Measurements from ENCODE around the gene DGAT2L6. TPM values are rescaled to one million over a fixed set of nuclear protein-coding genes. Genes with fewer than 3 reads are reported as not detected.

DGAT2L6 gene
- total RNA-seq = not detected in 2 replicates

DNA sequence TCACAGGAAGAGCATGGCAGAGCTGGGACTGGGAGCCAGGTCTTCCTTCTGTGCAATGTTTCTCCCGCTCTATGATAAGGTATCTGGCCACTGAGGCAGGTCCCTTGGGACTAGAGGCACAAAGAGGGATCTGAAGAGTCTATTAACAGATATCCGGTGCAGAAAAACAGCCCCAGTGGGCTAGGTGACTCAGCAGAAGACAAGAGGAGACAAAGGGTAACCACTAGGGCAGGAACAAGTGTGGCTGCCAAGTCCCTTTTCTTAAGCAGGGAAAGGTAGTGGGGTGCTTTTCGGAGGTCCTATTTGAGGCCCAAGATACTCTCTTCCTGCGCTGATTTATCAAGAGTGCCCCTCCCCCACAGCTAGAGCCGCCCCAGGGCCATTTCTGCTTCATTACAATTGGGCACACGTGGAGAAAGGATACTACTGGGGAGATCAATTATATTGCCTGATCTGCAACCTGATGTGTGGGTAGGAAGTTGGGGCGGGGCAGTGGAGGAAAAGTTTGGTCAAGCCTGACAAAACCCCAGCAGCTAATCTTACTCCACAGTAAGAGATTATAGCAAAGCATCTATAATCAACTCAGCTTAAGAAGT is at the start of gene DGAT2L6:
DGAT2L6 (plus strand) TSS at position 546 of the 596 bp plus-strand sequence. CDS start 100 bp downstream, outside the sequence.

GRCh38 chrX:70133303-70134115 is 43.8 kb upstream of the DGAT2L6 start, which contains the start of gene IGBP1:
TSS of gene IGBP1 (plus strand) at chrX:70133447. CDS start at chrX:70133948, 501 bp downstream.

GRCh38 chrX:70234355-70234754 is 57.1 kb downstream of the DGAT2L6 start, which contains the start of gene AWAT1:
TSS of gene AWAT1 (plus strand) at chrX:70234655. CDS start at chrX:70234696, 41 bp downstream.

Small RNA genes lying within 50 kb of the gene (small RNA-seq; reads per million reads assigned to genes)
- 0.08 reads per million for gene RNA5SP507

Other genes with a start within 250 kb of the DGAT2L6 start
- under 0.01 and 0.19 TPM in 2 replicates for gene AWAT2, start 127.5 kb upstream of the DGAT2L6 start, total RNA-seq
- gene OTUD6A, start 115.0 kb upstream of the DGAT2L6 start, total RNA-seq = not detected in 2 replicates
- gene IGBP1, start 44.0 kb upstream of the DGAT2L6 start, total RNA-seq = 64.1 and 90.8 TPM in 2 replicates
- gene AWAT1, start 57.2 kb downstream of the DGAT2L6 start, total RNA-seq = not detected in 2 replicates
- 0.10 TPM in 1 of 2 replicates, not detected in the other for gene P2RY4, start 82.7 kb downstream of the DGAT2L6 start, total RNA-seq
- gene ARR3, start 90.9 kb downstream of the DGAT2L6 start, total RNA-seq = not detected in 2 replicates
- gene RAB41, start 104.7 kb downstream of the DGAT2L6 start, total RNA-seq = not detected in 2 replicates
- 34.2 and 45.7 TPM in 2 replicates for gene PDZD11, start 112.4 kb downstream of the DGAT2L6 start, total RNA-seq
- 7.5 and 15.8 TPM in 2 replicates for gene KIF4A, start 112.6 kb downstream of the DGAT2L6 start, total RNA-seq
- not detected in 2 replicates for gene GDPD2, start 245.8 kb downstream of the DGAT2L6 start, total RNA-seq

All from vein endothelial cell (primary cell).